Renal cortical epithelial cell (primary cell): Measurements from ENCODE around the gene PROCR. TPM values are rescaled to one million over a fixed set of nuclear protein-coding genes. Genes with fewer than 3 reads are reported as not detected.
"Not testable (repeated sequence)": the region's sequence is repeated elsewhere in the genome, so short reads cannot be mapped to it uniquely, and the experiment has no call there.

ENCODE experiments used
- DNase-seq: peaks from one replicate; pipeline ENCODE4 v3.0.0-alpha.2; 2011; ENCODE audit warnings: low read depth
- total RNA-seq: library from RNA; depleted of rRNA; stranded (reverse); fragments of >200 nt; gene quantifications from 2 replicates; pipeline ENCODE4 v1.2.3, GENCODE V29; 2014

The PROCR gene
- total RNA-seq, 1 donor from 2014 or later, result 31.5 TPM

- no peak for DNase-seq
Measured at GRCh38 chr20:35165221-35166185, 6.4 kb upstream of the PROCR start.

- no peak for DNase-seq
Measured at GRCh38 chr20:35166242-35166830, 5.5 kb upstream of the PROCR start.

GRCh38 chr20:35167787-35168186 is 4.1 kb upstream of the PROCR start:
- no peak for DNase-seq

- DNase-seq, result not testable (repeated sequence)
Measured at GRCh38 chr20:35168701-35169409, 3.0 kb upstream of the PROCR start.

GRCh38 chr20:35171438-35171752 is 477 bp upstream of the PROCR start:
- no peak for DNase-seq

- DNase-seq, result no peak
Measured at GRCh38 chr20:35172434-35172806, 548 bp downstream of the PROCR start.

- DNase-seq, result no peak
Measured at GRCh38 chr20:35173576-35174192, 1.8 kb downstream of the PROCR start.

- peak; percentile 38 for DNase-seq
Measured at GRCh38 chr20:35174458-35175216, 2.8 kb downstream of the PROCR start.

- DNase-seq, result no peak
Measured at GRCh38 chr20:35176132-35176531, 4.3 kb downstream of the PROCR start.

- no peak for DNase-seq
Measured at GRCh38 chr20:35179292-35180212, 7.7 kb downstream of the PROCR start.

- DNase-seq, result no peak
Measured at GRCh38 chr20:35180266-35180665, 8.4 kb downstream of the PROCR start.

GRCh38 chr20:35181731-35182130 is 9.9 kb downstream of the PROCR start:
- no peak for DNase-seq

- DNase-seq, result not testable (repeated sequence)
Measured at GRCh38 chr20:35186691-35187289, 14.9 kb downstream of the PROCR start.

GRCh38 chr20:35187584-35188190 is 15.8 kb downstream of the PROCR start:
- no peak for DNase-seq

GRCh38 chr20:35189223-35189622 is 17.4 kb downstream of the PROCR start:
- DNase-seq, result not testable (repeated sequence)

- no peak for DNase-seq
Measured at GRCh38 chr20:35190556-35190955, 18.7 kb downstream of the PROCR start.

- no peak for DNase-seq
Measured at GRCh38 chr20:35191419-35192117, 19.7 kb downstream of the PROCR start.

- DNase-seq, result no peak
Measured at GRCh38 chr20:35192118-35192872, 20.4 kb downstream of the PROCR start.
